Keratinocyte (primary cell): ENCODE measurements around the gene DHX15. TPM values are rescaled to one million over a fixed set of nuclear protein-coding genes. Genes with fewer than 3 reads are reported as not detected.

ENCODE experiments used
- DNase-seq: peaks from one replicate; pipeline ENCODE4 v3.0.0-alpha.2; 2011; ENCODE audit warnings: low read depth, missing footprints, low spot score
- FAIRE-seq: peaks from 2 replicates; lab custom pipeline; 2011; peaks lifted over from hg19 to GRCh38; lab: Jason Lieb, UNC
- H2AFZ ChIP-seq: 2 replicates; pipeline ENCODE4 v1.6.0; 2012; ENCODE audit warnings: low read length, control low read depth, inconsistent platforms; ENCODE audit not compliant: control insufficient read depth
- H3K27ac ChIP-seq: 2 replicates; pipeline ENCODE4 v1.5.1; 2011; ENCODE audit warnings: low read length; ENCODE audit not compliant: control insufficient read depth, insufficient read depth
- H3K27me3 ChIP-seq: 3 replicates; pipeline ENCODE4 v1.6.0; 2011; ENCODE audit warnings: low read length; ENCODE audit not compliant: control insufficient read depth, insufficient read depth; ENCODE audit errors: extremely low read depth
- H3K36me3 ChIP-seq, 2 experiments: 2 replicates in 1 of 2; 3 replicates in 1 of 2; pipeline ENCODE4 v1.5.1; 2011; ENCODE audit warnings: low read length in 2 of 2, mild to moderate bottlenecking in 1 of 2; ENCODE audit not compliant: control insufficient read depth in 2 of 2, insufficient read depth in 2 of 2; ENCODE audit errors: extremely low read depth in 1 of 2
- H3K4me1 ChIP-seq: 3 replicates; pipeline ENCODE4 v1.5.1; 2011; ENCODE audit warnings: low read length; ENCODE audit not compliant: control insufficient read depth, insufficient read depth; ENCODE audit errors: extremely low read depth
- H3K4me2 ChIP-seq: 3 replicates; pipeline ENCODE4 v1.6.0; 2011; ENCODE audit warnings: low read depth, low read length; ENCODE audit not compliant: control insufficient read depth, insufficient read depth; ENCODE audit errors: extremely low read depth
- H3K4me3 ChIP-seq, 3 experiments: fragments of 200-600 bp in 1 of 3; sonication (generic) in 1 of 3; 2 replicates in 2 of 3; 3 replicates in 1 of 3; pipeline ENCODE4 v1.5.1; 2011 to 2016; ENCODE audit warnings: low read length in 3 of 3, mild to moderate bottlenecking in 3 of 3, control low read depth in 2 of 3, inconsistent platforms in 1 of 3, low read depth in 1 of 3, mixed read lengths in 1 of 3, mixed run types in 1 of 3, moderate library complexity in 1 of 3; ENCODE audit not compliant: control insufficient read depth in 2 of 3, insufficient read depth in 2 of 3; ENCODE audit errors: extremely low read depth in 1 of 3
- H3K79me2 ChIP-seq: 2 replicates; pipeline ENCODE4 v1.6.0; 2012; ENCODE audit warnings: low read length; ENCODE audit not compliant: control insufficient read depth, insufficient read depth
- H3K9ac ChIP-seq: 3 replicates; pipeline ENCODE4 v1.6.0; 2011; ENCODE audit warnings: low read length; ENCODE audit not compliant: control insufficient read depth, insufficient read depth; ENCODE audit errors: extremely low read depth
- H3K9me1 ChIP-seq: 3 replicates; pipeline ENCODE4 v1.6.0; 2011; ENCODE audit warnings: low read length; ENCODE audit not compliant: control insufficient read depth, insufficient read depth; ENCODE audit errors: extremely low read depth
- H3K9me3 ChIP-seq: 2 replicates; pipeline ENCODE4 v1.5.1; 2012; ENCODE audit warnings: low read depth, low read length; ENCODE audit not compliant: control insufficient read depth
- H4K20me1 ChIP-seq: 3 replicates; pipeline ENCODE4 v1.6.0; 2011; ENCODE audit warnings: low read length; ENCODE audit not compliant: control insufficient read depth, insufficient read depth; ENCODE audit errors: extremely low read depth
- CTCF ChIP-seq, 3 experiments: IDR thresholded peaks in 1 of 3; conservative IDR thresholded peaks in 1 of 3; optimal IDR thresholded peaks in 1 of 3; 2 replicates in 2 of 3; 3 replicates in 1 of 3; pipeline versions ENCODE3 to v1.5.1; 2011; ENCODE audit warnings: low read length in 3 of 3, mild to moderate bottlenecking in 3 of 3, moderate library complexity in 2 of 3, control low read depth in 1 of 3, inconsistent platforms in 1 of 3; ENCODE audit not compliant: insufficient read depth in 2 of 3; ENCODE audit errors: extremely low read depth in 1 of 3
- EZH2 ChIP-seq: IDR thresholded peaks from one replicate; pipeline ENCODE4 v1.6.1; 2012; ENCODE audit warnings: inconsistent platforms, mild to moderate bottlenecking, low read length, moderate library complexity
- dilution Hi-C: fragments of 300-500 bp; cut with MboI; formaldehyde crosslinking; loops from one replicate; pipeline ENCODE4 v1.7.0; 2020; ENCODE audit warnings: low sequenced_read_pairs; ENCODE audit not compliant: extremely low pct_ligation_motif_present
- polyA plus RNA-seq, 5 experiments: library from polyadenylated mRNA; depleted of rRNA in 3 of 5; stranded (reverse) in 3 of 5; stranded (forward) in 1 of 5; unstranded in 1 of 5; fragments of >200 nt; gene quantifications; 1 replicate in 1 of 5; 2 replicates in 3 of 5; 3 replicates in 1 of 5; pipeline versions ENCODE4 v1.2.1 to v1.2.3, GENCODE V29; 2011 to 2012; ENCODE audit warnings: missing spikeins in 2 of 5, low read depth in 1 of 5, low replicate concordance in 1 of 5

DHX15 gene
- polyA plus RNA-seq, 1 donor (not counting 4 experiments of a cell fraction or from before 2014, with no cell fraction given) = 206 TPM

GRCh38 chr4:24595659-24596058 is 11.3 kb upstream of the DHX15 start:
- dilution Hi-C loops = no loop called here
- Histone ChIP-seq H2AFZ (no peak overlapping the region), H4K20me1 (no peaks in the 10 kb centered on the region), H3K27ac (no peak overlapping the region), H3K9ac (no peak overlapping the region), H3K79me2 (no peaks in the 10 kb centered on the region), H3K4me1 (peaks cover 15% of the 10 kb centered on the region), H3K9me3 (no peaks in the 10 kb centered on the region), H3K4me3 (no peak overlapping the region), H3K9me1 (no peaks in the 10 kb centered on the region), H3K27me3 (no peaks in the 10 kb centered on the region), H3K4me2 (no peak overlapping the region), H3K36me3 (no peaks in the 10 kb centered on the region)
- DNase-seq (no peak), FAIRE-seq (no peak)
- no peak for TF ChIP-seq EZH2
- TF ChIP-seq CTCF (optimal IDR thresholded peaks at IDR 0.05 in 1 of 3, IDR thresholded peaks at IDR 0.05 in 1 of 3, conservative IDR thresholded peaks at IDR 0.05 in 1 of 3; ENCODE audit: extremely low read depth in 1 of 3, insufficient read depth in 2 of 3, low read length in 3 of 3) = no peak

DNA sequence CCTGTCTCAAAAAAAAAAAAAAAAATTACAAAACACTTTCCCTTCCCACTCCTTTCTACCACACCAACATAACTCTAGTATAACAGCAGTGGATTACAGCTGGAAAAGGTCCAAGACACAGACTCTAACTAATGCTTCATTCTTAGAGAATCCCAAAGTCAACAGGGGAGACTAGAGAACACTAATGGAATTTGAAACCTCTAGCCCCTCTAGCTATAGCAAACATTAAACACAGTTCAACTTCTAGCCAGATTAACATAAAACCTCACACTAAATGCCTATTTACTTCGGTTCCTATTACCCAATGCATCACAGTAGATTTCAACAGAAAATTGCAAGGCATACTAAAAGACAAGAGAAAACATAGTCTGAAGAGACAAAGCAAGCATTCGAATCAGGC is 10.5 kb upstream of the DHX15 start:
- TF ChIP-seq CTCF (optimal IDR thresholded peaks at IDR 0.05 in 1 of 3, IDR thresholded peaks at IDR 0.05 in 1 of 3, conservative IDR thresholded peaks at IDR 0.05 in 1 of 3; ENCODE audit: extremely low read depth in 1 of 3, insufficient read depth in 2 of 3, low read length in 3 of 3) (no peak), EZH2 (no peak)
- Histone ChIP-seq H3K9me3 (no peaks in the 10 kb centered on the region), H2AFZ (no peak overlapping the region), H4K20me1 (no peaks in the 10 kb centered on the region), H3K4me3 (no peak overlapping the region), H3K79me2 (no peaks in the 10 kb centered on the region), H3K36me3 (no peaks in the 10 kb centered on the region), H3K4me2 (no peak overlapping the region), H3K27me3 (no peaks in the 10 kb centered on the region), H3K27ac (no peak overlapping the region), H3K4me1 (peaks cover 15% of the 10 kb centered on the region), H3K9ac (no peak overlapping the region), H3K9me1 (no peaks in the 10 kb centered on the region)
- no peak for FAIRE-seq
- dilution Hi-C loops = no loop called here
- DNase-seq = no peak
